Colon (tissue), 2 donors: ENCODE measurements around the gene ANXA7.

Experiments used
- FAIRE-seq: peaks from 2 replicates; lab custom pipeline; 2012; peaks lifted over from hg19 to GRCh38; lab: Jason Lieb, UNC
- donor health status: control.
- donor health status: control.

ANXA7 gene

DNA sequence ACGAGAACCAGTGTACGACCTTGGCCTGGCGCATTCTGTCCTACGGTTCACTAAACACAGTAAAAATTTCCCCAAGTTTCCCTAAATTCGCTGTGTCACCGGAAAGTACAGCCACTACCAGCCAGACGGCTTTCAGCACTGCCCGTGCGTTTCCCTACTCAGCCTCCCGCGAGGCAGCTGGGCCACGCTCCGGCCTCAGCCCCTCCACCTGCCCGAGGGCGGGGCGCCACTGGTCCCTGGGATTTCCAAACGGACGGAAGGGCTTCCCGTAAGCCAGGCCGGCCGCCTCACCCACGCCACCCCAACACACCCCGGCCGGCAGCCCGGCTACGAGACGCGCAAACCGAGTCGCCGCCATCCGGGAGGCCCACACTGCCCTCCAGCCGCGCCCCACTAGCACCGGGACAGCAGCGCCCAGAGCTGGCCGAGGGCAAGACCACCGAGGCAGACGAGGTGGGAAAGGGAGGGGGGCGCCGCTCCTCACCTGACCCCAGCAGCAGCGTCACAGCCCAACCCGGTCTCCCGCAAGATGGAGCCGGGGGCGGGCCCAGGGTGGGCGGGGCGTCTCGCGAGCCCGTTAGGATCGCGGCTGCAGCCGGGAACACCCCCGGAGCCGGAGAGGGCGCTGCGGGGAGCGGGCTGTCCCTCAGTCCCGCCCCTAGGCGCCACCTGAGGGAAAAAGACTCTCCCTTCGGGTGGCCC lies at the start of gene ANXA7:
Gene ANXA7 (minus strand): TSS at position 531 of the 702 bp plus-strand sequence. CDS start 13,202 bp downstream, outside the sequence.
- FAIRE-seq: no peak

DNA sequence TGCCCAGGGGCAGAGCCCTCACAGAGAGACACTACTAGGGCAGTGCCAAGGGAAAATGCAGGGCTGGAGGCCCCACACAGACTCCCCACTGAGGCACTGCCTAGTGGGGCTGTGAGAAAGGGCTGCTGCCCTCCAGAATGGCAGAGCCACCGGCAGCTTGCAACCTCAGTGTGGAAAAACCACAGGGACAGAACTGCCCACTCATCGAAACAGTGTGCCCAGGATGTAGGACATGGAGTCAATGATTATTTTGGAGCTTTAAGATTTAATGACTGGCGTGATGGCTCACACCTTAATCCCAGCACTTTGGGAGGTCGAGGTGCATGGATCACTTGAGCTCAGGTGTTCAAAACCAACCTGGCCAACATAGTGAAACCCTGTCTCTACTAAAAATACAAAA lies 47.0 kb upstream of the ANXA7 start:
- FAIRE-seq: no peak

- FAIRE-seq: peak; percentile 5
Measured at GRCh38 chr10:73459683-73460314, 45.9 kb upstream of the ANXA7 start.

- FAIRE-seq: no peak
Measured at GRCh38 chr10:73456187-73456890, 42.5 kb upstream of the ANXA7 start.

GRCh38 chr10:73449113-73449512 lies 35.3 kb upstream of the ANXA7 start:
- no peak for FAIRE-seq

GRCh38 chr10:73448384-73448783 lies 34.5 kb upstream of the ANXA7 start:
- FAIRE-seq: no peak

DNA sequence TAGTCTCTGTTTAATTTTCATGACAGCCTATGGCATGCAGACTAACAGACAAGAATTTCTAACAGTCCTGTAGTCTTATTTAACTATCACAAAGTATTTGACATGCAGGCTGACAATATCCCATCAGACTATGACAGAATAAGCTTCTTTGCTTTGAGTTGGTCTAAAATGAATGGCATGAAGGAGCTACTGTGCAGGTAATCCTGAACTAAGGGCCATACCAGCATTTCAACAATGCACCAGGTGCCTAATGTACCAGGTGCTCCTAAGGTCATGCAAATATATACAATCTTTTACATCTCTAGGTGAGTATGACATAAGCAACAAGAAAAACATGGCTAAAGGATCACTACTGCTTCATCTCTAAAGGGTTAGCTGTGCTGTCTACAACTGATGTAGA lies 33.1 kb upstream of the ANXA7 start:
- FAIRE-seq: no peak

GRCh38 chr10:73444457-73444856 lies 30.6 kb upstream of the ANXA7 start:
- no peak for FAIRE-seq

DNA sequence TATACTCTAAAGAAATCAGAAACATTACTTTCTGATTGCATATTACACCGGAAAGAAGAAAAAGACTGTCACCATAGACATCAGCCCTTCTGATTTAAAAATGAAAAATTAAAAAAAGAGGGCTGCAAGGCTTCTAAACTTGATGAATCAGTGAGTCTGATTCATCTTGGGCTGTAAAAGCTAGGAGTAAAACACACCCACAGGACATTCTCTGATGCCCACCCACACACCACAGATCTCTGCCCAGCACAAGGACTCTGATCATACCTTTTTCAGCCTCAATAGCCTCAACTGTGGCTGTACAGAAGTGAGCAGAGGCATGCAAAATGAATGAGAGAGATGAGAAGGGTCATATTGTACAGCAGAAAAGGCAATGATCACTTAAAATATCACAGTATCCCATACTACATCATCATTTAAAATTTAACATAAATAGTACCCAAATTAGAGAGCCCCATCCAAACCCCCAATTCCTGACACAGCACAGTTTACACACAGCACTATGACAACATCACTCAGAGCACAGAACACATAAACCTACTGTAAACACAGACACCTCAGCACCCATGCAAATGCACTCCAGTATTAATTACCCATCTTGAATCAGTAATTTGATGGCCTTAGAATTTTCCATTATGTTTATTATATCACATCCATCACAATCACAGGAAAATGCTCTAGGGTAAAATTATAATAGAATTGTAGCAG lies 25.9 kb upstream of the ANXA7 start:
- no peak for FAIRE-seq

- FAIRE-seq: no peak
Measured at GRCh38 chr10:73439055-73439454, 25.2 kb upstream of the ANXA7 start.

DNA sequence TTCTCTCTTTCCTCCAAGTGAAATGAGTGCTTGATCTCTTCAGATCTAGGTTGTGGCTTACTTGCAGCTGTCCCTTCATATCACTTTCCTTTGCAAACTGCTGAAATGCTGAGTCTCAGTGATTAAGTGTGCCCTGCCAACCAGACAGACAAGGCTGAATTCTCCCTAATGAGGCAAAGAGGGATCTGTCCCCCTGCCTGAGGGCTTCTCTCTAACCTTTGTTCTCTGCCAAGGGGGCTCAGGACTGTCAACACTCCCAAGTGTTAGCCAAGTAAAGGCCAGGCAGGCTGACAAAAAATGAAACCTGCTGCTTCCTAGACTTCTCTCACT lies 19.6 kb upstream of the ANXA7 start, which contains the start of gene MSS51:
Gene MSS51 (minus strand): TSS at position 24 of the 330 bp plus-strand sequence. CDS start 5,277 bp downstream, outside the sequence.
- no peak for FAIRE-seq

DNA sequence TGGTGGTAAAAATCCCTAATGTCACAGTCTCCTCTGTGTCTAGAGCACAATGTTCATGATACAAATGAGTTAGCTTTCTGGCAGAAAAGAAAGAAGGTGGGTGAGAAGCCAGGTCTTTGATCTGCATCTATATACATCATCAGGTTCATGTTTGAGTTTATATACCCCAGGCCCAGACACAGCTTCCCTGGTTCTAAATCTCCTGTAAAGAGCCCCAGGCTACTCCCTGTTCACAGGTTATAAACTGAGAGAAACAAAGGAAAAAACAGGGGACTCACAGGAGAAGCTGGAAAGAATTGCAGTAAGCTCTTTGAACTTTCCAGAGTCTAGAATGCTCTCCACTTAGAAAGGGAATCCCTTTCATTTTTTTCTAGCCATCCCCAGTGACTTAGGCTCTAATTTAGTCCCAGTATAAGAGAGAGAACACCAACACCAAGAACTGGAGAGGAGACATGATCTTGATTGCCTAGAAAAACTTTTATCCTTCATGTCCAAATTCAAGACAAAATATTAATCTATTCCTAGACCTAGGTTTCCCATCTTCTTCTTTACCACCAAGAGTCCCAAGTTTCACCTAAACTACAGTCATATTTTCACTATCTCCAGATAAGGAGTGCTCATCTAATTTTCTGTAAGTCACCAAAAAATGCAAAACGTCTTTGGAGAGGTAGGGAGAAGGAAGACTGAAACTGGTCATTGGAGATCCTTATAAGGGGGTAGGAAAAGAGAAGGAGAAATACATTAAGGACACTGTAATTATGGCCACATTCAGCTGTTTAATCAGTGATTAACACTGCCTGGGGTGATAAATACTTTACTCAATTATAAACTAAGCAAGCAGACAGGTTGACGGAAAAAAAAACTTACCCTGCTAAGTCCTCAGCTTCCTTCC lies 19.0 kb upstream of the ANXA7 start:
- FAIRE-seq: no peak

DNA sequence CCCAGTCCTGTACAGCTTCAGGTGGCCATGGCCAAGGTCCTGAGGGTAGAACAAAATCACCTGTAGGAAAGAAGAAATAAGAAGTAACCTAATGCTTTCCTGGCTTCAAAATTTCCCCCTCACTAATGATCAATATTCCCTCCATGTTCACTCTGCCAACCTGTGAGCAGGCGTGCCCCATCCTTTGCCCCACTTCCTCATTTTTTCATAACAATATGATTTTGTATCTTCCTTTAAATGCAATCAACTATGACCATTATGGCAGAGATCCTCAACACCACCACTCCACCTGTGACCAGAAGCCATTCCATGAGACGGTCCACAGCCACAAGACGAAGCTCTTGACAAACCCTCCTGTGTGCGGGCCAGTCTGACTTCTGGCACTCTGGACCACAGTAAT lies 12.5 kb upstream of the ANXA7 start:
- FAIRE-seq: no peak

DNA sequence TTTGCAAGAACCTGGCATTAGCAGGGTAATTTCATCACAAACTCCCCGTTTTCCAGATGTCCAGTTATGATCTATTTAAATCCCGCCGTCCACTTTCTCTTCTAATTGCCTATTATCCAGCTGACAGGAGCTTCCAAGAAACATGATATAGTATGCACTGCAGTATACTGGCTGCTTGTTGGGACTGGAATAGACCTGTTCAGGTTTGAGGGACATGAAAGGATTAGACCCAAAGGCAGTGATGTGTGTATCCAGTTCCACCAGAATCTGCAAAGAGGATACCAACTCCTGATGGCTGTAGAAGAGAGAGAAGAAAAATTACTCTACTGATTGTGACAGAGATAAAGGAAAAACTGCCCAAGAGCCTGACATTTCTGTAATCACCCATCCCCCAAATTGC lies 10.6 kb upstream of the ANXA7 start:
- FAIRE-seq: no peak

DNA sequence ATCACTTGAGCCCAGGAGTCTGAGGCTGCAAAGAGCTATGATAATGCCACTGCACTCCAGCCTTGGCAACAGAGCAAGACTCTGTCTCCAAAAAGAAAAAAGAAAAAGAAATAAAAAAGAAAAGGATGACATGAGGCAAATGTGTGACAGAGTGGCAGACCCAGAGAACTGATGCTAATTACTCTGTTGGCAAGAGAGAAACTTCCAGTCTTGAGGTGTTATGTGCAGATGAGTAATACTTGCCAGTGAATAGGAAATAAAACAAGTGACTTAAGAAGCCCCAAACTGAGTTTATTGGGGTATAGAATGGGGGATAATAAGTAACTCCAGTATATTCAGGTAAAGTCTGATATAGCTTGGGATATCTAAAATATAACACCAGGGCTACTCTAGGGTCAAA lies 9.5 kb upstream of the ANXA7 start:
- no peak for FAIRE-seq

- FAIRE-seq: no peak
Measured at GRCh38 chr10:73416571-73416970, 2.7 kb upstream of the ANXA7 start.

- FAIRE-seq: no peak
Measured at GRCh38 chr10:73414230-73414945, 530 bp upstream of the ANXA7 start.

DNA sequence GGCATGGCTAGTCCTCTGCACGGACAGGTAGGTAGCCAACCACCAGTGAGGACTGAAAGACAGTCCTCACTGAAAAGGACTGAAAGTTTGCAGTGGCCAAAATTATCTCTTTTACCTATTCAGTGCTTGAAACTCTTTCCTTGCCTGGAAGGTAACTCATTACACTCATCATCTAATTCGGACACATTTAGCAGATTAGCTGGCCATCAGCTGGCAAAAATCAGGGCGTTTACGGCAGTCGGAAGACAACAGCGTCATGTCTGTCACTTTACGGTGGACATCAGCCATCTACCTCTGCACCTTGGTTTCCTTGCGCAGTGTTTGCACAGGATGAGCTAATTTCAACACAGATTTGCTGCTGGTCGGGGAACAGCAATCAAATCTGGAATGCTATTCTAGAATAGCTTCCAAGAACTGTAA lies 740 bp downstream of the ANXA7 start:
- no peak for FAIRE-seq

- FAIRE-seq: no peak
Measured at GRCh38 chr10:73410897-73411296, 3.0 kb downstream of the ANXA7 start.

DNA sequence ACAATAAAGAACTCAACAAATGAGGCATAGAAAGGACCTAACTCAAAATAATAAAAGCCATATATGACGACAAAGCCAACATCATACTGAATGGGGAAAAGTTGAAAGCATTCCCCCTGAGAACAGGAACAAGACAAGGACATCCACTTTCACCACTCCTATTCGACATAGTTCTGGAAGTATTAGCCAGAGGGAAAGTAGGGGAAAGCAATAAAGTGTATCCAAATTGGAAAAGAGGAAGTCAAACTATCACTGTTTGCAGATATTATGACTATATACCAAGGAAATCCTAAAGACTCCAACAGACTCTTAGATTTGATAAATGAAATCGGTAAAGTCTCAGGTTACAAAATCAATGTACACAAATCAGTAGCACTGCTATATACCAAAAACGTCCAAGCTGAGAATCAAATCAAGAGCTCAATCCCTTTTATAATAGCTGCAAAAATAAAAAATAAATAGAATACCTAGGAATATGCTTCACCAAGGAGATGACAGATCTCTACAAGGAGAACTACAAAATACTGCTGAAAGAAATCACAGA lies 4.8 kb downstream of the ANXA7 start:
- no peak for FAIRE-seq

GRCh38 chr10:73408061-73408460 lies 5.8 kb downstream of the ANXA7 start:
- FAIRE-seq: no peak
